HepG2 (cell line): ENCODE results near the gene CPED1. TPM values are rescaled to one million over a fixed set of nuclear protein-coding genes. Genes with fewer than 3 reads are reported as not detected.

Source experiments
- ATAC-seq: fragments of 200-7000 bp; cut with Tn5 transposase; 3 replicates; pipeline ENCODE4 v1.9.1; 2020; ENCODE audit warnings: mild to moderate bottlenecking, moderate library complexity
- BruUV-seq: library from RNA; stranded (reverse); fragments of 400-500 nt; replicated peaks from 2 replicates; lab custom pipeline; 2021; lab: Mats Ljungman, UMichigan
- CTCF ChIA-PET: fragments of 300-600 bp; formaldehyde crosslinking; extraction: SDS; loops from one replicate; lab custom pipeline; 2021; ENCODE audit warnings: low total read pairs, inconsistent platforms, low intra/inter-chr PET ratio; lab: Yijun Ruan, JAX
- POLR2A ChIA-PET: fragments of 350-600 bp; sonication (Branson Sonifier 250); formaldehyde crosslinking; loops from one replicate; lab custom pipeline; 2020; ENCODE audit warnings: antibody characterized with exemption, inconsistent platforms; lab: Yijun Ruan, JAX
- DNase-seq: peaks from one replicate; pipeline ENCODE4 v3.0.0-alpha.2; 2015; ENCODE audit warnings: low spot score
- FAIRE-seq: peaks from 3 replicates; lab custom pipeline; 2011; peaks lifted over from hg19 to GRCh38; lab: Jason Lieb, UNC
- H2AFZ ChIP-seq: one replicate; pipeline ENCODE4 v1.6.1; 2011; ENCODE audit warnings: low read length, inconsistent platforms
- H3K27ac ChIP-seq: fragments of 300-600 bp; 3 replicates; pipeline ENCODE4 v1.8.0; 2011; ENCODE audit warnings: mixed run types, mild to moderate bottlenecking, mixed read lengths, low read length, inconsistent platforms; ENCODE audit not compliant: insufficient read depth; ENCODE audit errors: extremely low read length
- H3K27me3 ChIP-seq, 2 experiments: fragments of 200-600 bp in 1 of 2; 2 replicates in 1 of 2; 3 replicates in 1 of 2; pipeline versions ENCODE4 v1.6.0 to v1.8.0; 2011; ENCODE audit warnings: low read length in 2 of 2, mild to moderate bottlenecking in 2 of 2, moderate library complexity in 2 of 2, inconsistent platforms in 1 of 2; ENCODE audit not compliant: insufficient read depth in 2 of 2, control insufficient read depth in 1 of 2
- H3K36me3 ChIP-seq, 2 experiments: fragments of 200-600 bp in 1 of 2; replicated peaks in 1 of 2; 2 replicates in 1 of 2; 3 replicates in 1 of 2; pipeline versions ENCODE4 v1.5.1 to v1.8.0; 2011; ENCODE audit warnings: low read length in 2 of 2, inconsistent platforms in 1 of 2; ENCODE audit not compliant: insufficient read depth in 2 of 2, control insufficient read depth in 1 of 2
- H3K4me1 ChIP-seq: 2 replicates; pipeline ENCODE4 v1.5.1; 2012; ENCODE audit warnings: low read length, inconsistent platforms; ENCODE audit not compliant: insufficient read depth
- H3K4me2 ChIP-seq: 2 replicates; pipeline ENCODE4 v1.6.0; 2011; ENCODE audit warnings: low read depth, low read length, inconsistent platforms
- H3K4me3 ChIP-seq, 3 experiments: fragments of 200-600 bp in 1 of 3; sonication (generic), shearing (Covaris generic) in 1 of 3; replicated peaks in 1 of 3; 2 replicates each; pipeline ENCODE4 v1.5.1; 2011 to 2016; ENCODE audit warnings: low read length in 3 of 3, inconsistent platforms in 2 of 3, low read depth in 2 of 3, mild to moderate bottlenecking in 2 of 3, control low read depth in 1 of 3, mixed read lengths in 1 of 3; ENCODE audit not compliant: insufficient read depth in 1 of 3
- H3K79me2 ChIP-seq: one replicate; pipeline ENCODE4 v1.6.1; 2011; ENCODE audit warnings: low read length, inconsistent platforms; ENCODE audit not compliant: insufficient read depth
- H3K9ac ChIP-seq: 2 replicates; pipeline ENCODE4 v1.6.0; 2011; ENCODE audit warnings: mild to moderate bottlenecking, low read depth, low read length, inconsistent platforms; ENCODE audit not compliant: insufficient read depth
- H3K9me3 ChIP-seq: 2 replicates; pipeline ENCODE4 v1.5.1; 2012; ENCODE audit warnings: mild to moderate bottlenecking, low read length
- H4K20me1 ChIP-seq: 2 replicates; pipeline ENCODE4 v1.6.0; 2011; ENCODE audit warnings: inconsistent platforms, mild to moderate bottlenecking, low read length, moderate library complexity; ENCODE audit not compliant: insufficient read depth
- ARHGAP35 ChIP-seq: sonication (generic); formaldehyde crosslinking; IDR thresholded peaks from 2 replicates; pipeline ENCODE4 v1.9.0; 2022; ENCODE audit warnings: mild to moderate bottlenecking, inconsistent platforms, moderate library complexity, missing genetic modification reagents, borderline replicate concordance
- FOXJ3 ChIP-seq: sonication (generic); formaldehyde crosslinking; IDR thresholded peaks from 2 replicates; pipeline ENCODE4 v1.4.0; 2020; ENCODE audit warnings: missing genetic modification reagents, mild to moderate bottlenecking, borderline replicate concordance
- FOXK2 ChIP-seq: fragments of 450-650 bp; IDR thresholded peaks from 2 replicates; pipeline ENCODE4 v1.6.1; 2016
- HNRNPLL ChIP-seq: fragments of 200-400 bp; formaldehyde crosslinking; IDR thresholded peaks from 2 replicates; pipeline ENCODE4 v1.6.1; 2017; ENCODE audit warnings: mild to moderate bottlenecking, low read depth, low read length; ENCODE audit not compliant: poor library complexity, severe bottlenecking
- KLF13 ChIP-seq: sonication (generic); formaldehyde crosslinking; IDR thresholded peaks from 2 replicates; pipeline ENCODE4 v1.4.0; 2020; ENCODE audit warnings: mild to moderate bottlenecking, missing genetic modification reagents
- KMT2B ChIP-seq: IDR thresholded peaks from 2 replicates; pipeline ENCODE4 v1.6.1; 2016; ENCODE audit warnings: missing genetic modification reagents, missing compliant biosample characterization
- MAZ ChIP-seq, 2 experiments: sonication (generic) in 1 of 2; formaldehyde crosslinking in 1 of 2; IDR thresholded peaks; 2 replicates each; pipeline versions ENCODE4 v1.5.0 to v1.6.1; 2012 to 2020; ENCODE audit warnings: low read depth in 2 of 2, mild to moderate bottlenecking in 2 of 2, borderline replicate concordance in 1 of 2, improper control_type of control experiment in 1 of 2, low read length in 1 of 2, missing genetic modification reagents in 1 of 2, moderate library complexity in 1 of 2
- MIER2 ChIP-seq: IDR thresholded peaks from 2 replicates; pipeline ENCODE4 v1.6.1; 2016; ENCODE audit warnings: missing biosample characterization, missing genetic modification reagents
- NFE2L2 ChIP-seq: fragments of 150-350 bp; IDR thresholded peaks from 2 replicates; pipeline ENCODE4 v1.6.1; 2014; ENCODE audit warnings: low read length
- RBM22 ChIP-seq: fragments of 200-400 bp; formaldehyde crosslinking; optimal IDR thresholded peaks from 2 replicates; pipeline ENCODE3; 2017; ENCODE audit warnings: mild to moderate bottlenecking, low read length, moderate library complexity
- REXO4 ChIP-seq: sonication (generic); formaldehyde crosslinking; IDR thresholded peaks from 2 replicates; pipeline ENCODE4 v1.8.0; 2022; ENCODE audit warnings: missing genetic modification reagents, mild to moderate bottlenecking, borderline replicate concordance
- RFX1 ChIP-seq: fragments of 450-650 bp; IDR thresholded peaks from 2 replicates; pipeline ENCODE4 v1.6.1; 2017
- RFXANK ChIP-seq: IDR thresholded peaks from 2 replicates; pipeline ENCODE4 v1.6.1; 2016
- TBX2 ChIP-seq: sonication (generic); formaldehyde crosslinking; IDR thresholded peaks from 2 replicates; pipeline ENCODE4 v1.5.0; 2020; ENCODE audit warnings: missing genetic modification reagents, mild to moderate bottlenecking, borderline replicate concordance
- ZBTB44 ChIP-seq: sonication (generic); formaldehyde crosslinking; IDR thresholded peaks from 2 replicates; pipeline ENCODE4 v1.4.0; 2020; ENCODE audit warnings: missing genetic modification reagents
- ZKSCAN1 ChIP-seq: fragments of 150-350 bp; IDR thresholded peaks from 2 replicates; pipeline ENCODE4 v1.6.1; 2014; ENCODE audit warnings: low read length
- ZNF333 ChIP-seq: sonication (generic); formaldehyde crosslinking; IDR thresholded peaks from 2 replicates; pipeline ENCODE4 v1.4.0; 2020; ENCODE audit warnings: mild to moderate bottlenecking, missing genetic modification reagents, borderline replicate concordance
- ZNF468 ChIP-seq: sonication (generic); formaldehyde crosslinking; IDR thresholded peaks from 2 replicates; pipeline ENCODE4 v1.8.0; 2022; ENCODE audit warnings: mild to moderate bottlenecking, moderate library complexity, missing genetic modification reagents
- ZNF703 ChIP-seq: sonication (generic); formaldehyde crosslinking; IDR thresholded peaks from 2 replicates; pipeline ENCODE4 v1.5.1; 2020; ENCODE audit warnings: missing genetic modification reagents, mild to moderate bottlenecking, moderate library complexity, borderline replicate concordance
- ZNF883 ChIP-seq: sonication (generic); formaldehyde crosslinking; IDR thresholded peaks from 2 replicates; pipeline ENCODE4 v1.5.1; 2020; ENCODE audit warnings: mild to moderate bottlenecking, missing genetic modification reagents; ENCODE audit errors: not compliant biosample characterization
- WGBS: methylation state at CpG from one replicate; pipeline ENCODE4 v1.1.6; 2017; ENCODE audit warnings: low lambda C conversion rate; 5-methylcytosine and 5-hydroxymethylcytosine counted together
- in situ Hi-C: cut with HindIII; loops from 2 replicates; pipeline ENCODE4 v1.10.0; 2017; ENCODE audit warnings: low pct_unique_long_range_greater_than_20kb; ENCODE audit not compliant: extremely low pct_ligation_motif_present
- intact Hi-C: fragments of 100-400 bp; cut with micrococcal nuclease; formaldehyde crosslinking; loops from one replicate; pipeline ENCODE4 v1.10.0; 2022; ENCODE audit not compliant: unreplicated experiment
- polyA plus RNA-seq, 8 experiments: library from polyadenylated mRNA; depleted of rRNA in 3 of 8; stranded (reverse) in 7 of 8; unstranded in 1 of 8; fragments of >200 nt; fragmentation: Illumina TruSeq in 4 of 8; extraction: Trizol in 4 of 8; gene quantifications; 2 replicates each; pipeline versions ENCODE4 v1.2.1 to v1.2.3, GENCODE V29; 2011 to 2016; ENCODE audit warnings: low read depth in 4 of 8, missing spikeins in 1 of 8, mixed read lengths in 1 of 8; ENCODE audit not compliant: insufficient read depth in 1 of 8
- total RNA-seq, 5 experiments: library from RNA; depleted of rRNA; stranded (reverse); fragments of >200 nt; fragmentation: Illumina TruSeq; extraction: Trizol; gene quantifications; 2 replicates each; pipeline ENCODE4 v1.2.3, GENCODE V29; 2016; ENCODE audit warnings: low read depth in 1 of 5

CPED1 gene
- total and polyA plus RNA-seq, 2 of the 13 experiments (the other 11 are each of a cell fraction or from before 2014, with no cell fraction given), result 11.5 to 27.0 TPM

GRCh38 chr7:121186746-121187145 lies 198.2 kb downstream of the CPED1 start:
- H3K4me3 ChIP-seq, result no peak overlapping the region
- intact Hi-C loops, result no loop called here
- no TSS peak for BruUV-seq
- no peak for DNase-seq
- no peaks in the 10 kb centered on the region for H3K4me1 ChIP-seq
- ATAC-seq, result no peak
- H3K79me2 ChIP-seq, result no peaks in the 10 kb centered on the region
- ChIA-PET POLR2A (no interaction called here), CTCF (no interaction called here)
- no peak for TF ChIP-seq KLF13 (CRISPR knock-in tag)
- no peak for TF ChIP-seq NFE2L2
- TF ChIP-seq ZKSCAN1, result no peak
- H3K4me2 ChIP-seq, result no peak overlapping the region
- 48% methylated on average over 1 of the region's 1 CpG for WGBS
- no peaks in the 10 kb centered on the region for H3K36me3 ChIP-seq
- no peak overlapping the region for H3K27ac ChIP-seq
- in situ Hi-C loops, result no loop called here
- no peaks in the 10 kb centered on the region for H3K9me3 ChIP-seq
- H2AFZ ChIP-seq, result no peak overlapping the region
- H4K20me1 ChIP-seq, result no peaks in the 10 kb centered on the region
- no peak overlapping the region for H3K9ac ChIP-seq
- no peaks in the 10 kb centered on the region for H3K27me3 ChIP-seq
- FAIRE-seq, result no peak

GRCh38 chr7:121187222-121187621 lies 198.7 kb downstream of the CPED1 start:
- DNase-seq (no peak), FAIRE-seq (no peak), ATAC-seq (no peak)
- no peaks in the 10 kb centered on the region for H3K79me2 ChIP-seq
- H3K36me3 ChIP-seq, result no peaks in the 10 kb centered on the region
- H3K27ac ChIP-seq, result no peak overlapping the region
- 43% methylated on average over 3 of the region's 3 CpGs for WGBS
- H3K4me2 ChIP-seq, result no peak overlapping the region
- ChIA-PET CTCF (no interaction called here), POLR2A (no interaction called here)
- H3K4me3 ChIP-seq, result no peak overlapping the region
- H2AFZ ChIP-seq, result no peak overlapping the region
- intact Hi-C loops, result no loop called here
- no peaks in the 10 kb centered on the region for H4K20me1 ChIP-seq
- no peaks in the 10 kb centered on the region for H3K4me1 ChIP-seq
- no TSS peak for BruUV-seq
- no peaks in the 10 kb centered on the region for H3K9me3 ChIP-seq
- no peaks in the 10 kb centered on the region for H3K27me3 ChIP-seq
- H3K9ac ChIP-seq, result no peak overlapping the region
- in situ Hi-C loops, result no loop called here
- no peak for TF ChIP-seq TBX2 (CRISPR knock-in tag)
- TF ChIP-seq ZNF703, result no peak
- no peak for TF ChIP-seq FOXK2
- TF ChIP-seq MIER2 (CRISPR knock-in tag), result no peak
- TF ChIP-seq ZNF883 (CRISPR knock-in tag), result no peak
- no peak for TF ChIP-seq RFX1
- no peak for TF ChIP-seq ZNF333 (CRISPR knock-in tag)
- TF ChIP-seq KMT2B, result no peak
- no peak for TF ChIP-seq RBM22
- TF ChIP-seq FOXJ3 (CRISPR knock-in tag), result no peak
- TF ChIP-seq ARHGAP35 (CRISPR knock-in tag), result no peak
- no peak for TF ChIP-seq REXO4 (CRISPR knock-in tag)
- no peak for TF ChIP-seq ZNF468
- no peak for TF ChIP-seq ZBTB44 (CRISPR knock-in tag)
- no peak for TF ChIP-seq MAZ (IDR thresholded peaks at IDR 0.05; ENCODE audit: borderline replicate concordance, low read depth, low read length)
- no peak for TF ChIP-seq MAZ (CRISPR knock-in tag; IDR thresholded peaks at IDR 0.05; ENCODE audit: low read depth)
- TF ChIP-seq RFXANK (CRISPR knock-in tag), result no peak
- TF ChIP-seq HNRNPLL, result no peak
